Calu3 (cell line): Measurements from ENCODE around the gene GFM1. TPM values are rescaled to one million over a fixed set of nuclear protein-coding genes. Genes with fewer than 3 reads are reported as not detected.
A peak's percentile ranks its signal among the peaks of the same experiment; 100 is the strongest.

Source experiments
- BruUV-seq: library from RNA; stranded (reverse); fragments of 400-500 nt; replicated peaks from 2 replicates; lab custom pipeline; 2021; lab: Mats Ljungman, UMichigan
- CTCF ChIA-PET: fragments of 300-600 bp; sonication (Branson Sonifier 250); formaldehyde crosslinking; loops from one replicate; lab custom pipeline; 2022; ENCODE audit warnings: antibody characterized with exemption; lab: Charles Lee
- DNase-seq: peaks from one replicate; pipeline ENCODE4 v3.0.0; 2022
- H3K27ac Mint-ChIP-seq: one replicate; pipeline ENCODE4 v1.8.0; 2022; ENCODE audit warnings: mixed read lengths; ENCODE audit not compliant: unreplicated experiment
- H3K27me3 Mint-ChIP-seq: one replicate; pipeline ENCODE4 v1.8.0; 2022; ENCODE audit warnings: mixed read lengths; ENCODE audit not compliant: unreplicated experiment
- H3K36me3 Mint-ChIP-seq: one replicate; pipeline ENCODE4 v1.8.0; 2022; ENCODE audit warnings: mild to moderate bottlenecking, moderate library complexity, mixed read lengths; ENCODE audit not compliant: insufficient read depth, unreplicated experiment
- H3K4me1 Mint-ChIP-seq: one replicate; pipeline ENCODE4 v1.8.0; 2022; ENCODE audit warnings: mild to moderate bottlenecking, low read depth, mixed read lengths; ENCODE audit not compliant: unreplicated experiment
- H3K4me3 Mint-ChIP-seq: one replicate; pipeline ENCODE4 v1.8.0; 2022; ENCODE audit warnings: mild to moderate bottlenecking, low read depth, moderate library complexity, mixed read lengths; ENCODE audit not compliant: unreplicated experiment
- H3K9me3 Mint-ChIP-seq: one replicate; pipeline ENCODE4 v1.8.0; 2022; ENCODE audit warnings: low read depth, mixed read lengths; ENCODE audit not compliant: unreplicated experiment
- intact Hi-C: fragments of 100-400 bp; cut with micrococcal nuclease; formaldehyde crosslinking; loops from one replicate; pipeline ENCODE4 v1.10.0; 2022; ENCODE audit not compliant: unreplicated experiment
- total RNA-seq: library from RNA; stranded (reverse); gene quantifications from 2 replicates; pipeline ENCODE4 v1.2.3, GENCODE V29; 2022
- TF ChIP-seq, protein P1 (sequence below): fragments of 200-600 bp; IDR thresholded peaks from one replicate; pipeline ENCODE4 v1.8.0; 2022; ENCODE audit warnings: antibody characterized with exemption; ENCODE audit not compliant: unreplicated experiment

The GFM1 gene
- total RNA-seq, 1 experiment from 2014 or later: 77.9 TPM

DNA sequence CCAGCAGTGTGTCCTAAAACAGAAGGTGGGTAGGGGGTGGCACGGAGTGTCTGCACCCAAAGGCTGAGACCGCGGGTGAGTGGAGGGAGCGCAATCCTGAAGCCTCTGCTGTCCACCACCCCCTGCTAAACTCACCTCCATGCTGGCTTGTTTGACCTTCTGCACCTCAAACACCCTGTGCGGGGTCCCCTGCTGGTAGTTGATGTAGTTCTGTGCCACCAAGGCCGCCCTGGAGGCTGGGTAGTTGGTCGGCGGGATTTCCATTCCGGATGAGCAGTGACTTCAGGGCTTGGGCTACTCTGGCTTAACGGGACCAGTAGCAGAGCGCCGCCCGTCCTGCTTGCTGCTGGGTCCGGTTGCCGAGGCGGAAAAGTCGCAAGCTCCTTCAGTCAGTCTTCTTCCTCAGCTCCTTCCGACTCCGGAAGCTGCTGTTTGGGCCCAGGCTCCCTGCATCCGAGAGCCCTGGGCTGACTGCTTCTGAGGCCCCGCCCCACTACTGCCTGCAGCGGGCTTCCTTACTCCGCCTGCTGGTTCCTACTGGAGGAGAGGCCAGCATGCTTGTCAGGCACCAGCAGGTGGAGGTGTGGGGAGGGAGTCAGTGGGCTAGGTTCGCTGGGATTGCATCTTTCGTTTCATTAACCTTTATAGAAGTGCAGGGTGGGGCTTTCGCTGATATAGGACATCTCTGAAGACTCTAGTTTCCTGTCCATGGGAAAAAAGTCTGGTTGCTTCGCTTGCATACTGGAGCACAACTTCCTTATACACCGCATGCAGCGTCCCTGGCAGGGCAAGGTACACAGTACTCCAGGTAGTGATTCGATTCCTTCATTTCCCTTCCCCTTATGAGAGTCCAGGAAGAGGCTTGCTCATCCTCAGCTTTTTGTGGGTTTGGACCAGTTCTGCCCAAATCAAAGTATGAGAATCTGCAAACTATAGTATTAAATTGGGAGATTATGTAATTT is 28.2 kb downstream of the GFM1 start, which contains the start of gene LXN:
Gene LXN (minus strand): TSS at position 434 of the 962 bp plus-strand sequence. CDS start 170 bp downstream, at position 264.
- TF ChIP-seq, protein P1, sequence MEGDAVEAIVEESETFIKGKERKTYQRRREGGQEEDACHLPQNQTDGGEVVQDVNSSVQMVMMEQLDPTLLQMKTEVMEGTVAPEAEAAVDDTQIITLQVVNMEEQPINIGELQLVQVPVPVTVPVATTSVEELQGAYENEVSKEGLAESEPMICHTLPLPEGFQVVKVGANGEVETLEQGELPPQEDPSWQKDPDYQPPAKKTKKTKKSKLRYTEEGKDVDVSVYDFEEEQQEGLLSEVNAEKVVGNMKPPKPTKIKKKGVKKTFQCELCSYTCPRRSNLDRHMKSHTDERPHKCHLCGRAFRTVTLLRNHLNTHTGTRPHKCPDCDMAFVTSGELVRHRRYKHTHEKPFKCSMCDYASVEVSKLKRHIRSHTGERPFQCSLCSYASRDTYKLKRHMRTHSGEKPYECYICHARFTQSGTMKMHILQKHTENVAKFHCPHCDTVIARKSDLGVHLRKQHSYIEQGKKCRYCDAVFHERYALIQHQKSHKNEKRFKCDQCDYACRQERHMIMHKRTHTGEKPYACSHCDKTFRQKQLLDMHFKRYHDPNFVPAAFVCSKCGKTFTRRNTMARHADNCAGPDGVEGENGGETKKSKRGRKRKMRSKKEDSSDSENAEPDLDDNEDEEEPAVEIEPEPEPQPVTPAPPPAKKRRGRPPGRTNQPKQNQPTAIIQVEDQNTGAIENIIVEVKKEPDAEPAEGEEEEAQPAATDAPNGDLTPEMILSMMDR: peak; percentile 93
- peak within 1 kb of the TSS; percentile 87 for H3K27ac Mint-ChIP-seq
- peak within 1 kb of the TSS; percentile 94 for H3K4me3 Mint-ChIP-seq
- intact Hi-C loops: loop anchor here (1.0 kb wide), 1 partner anchor 117 kb away; no protein-coding TSS in a partner anchor
- H3K9me3 Mint-ChIP-seq: no peaks in the 10 kb centered on the region
- no peaks in the 10 kb centered on the region for H3K27me3 Mint-ChIP-seq
- H3K36me3 Mint-ChIP-seq: peaks cover 50% of the 10 kb centered on the region
- CTCF ChIA-PET: interaction anchor here (0.5 to 1.6 kb wide), 8 partner anchors 13 to 130 kb away, joined by 3 to 7 read pairs (median 6); partner anchors contain the start of gene MFSD1
- BruUV-seq: TSS peak; percentile 29
- peaks cover 35% of the 10 kb centered on the region for H3K4me1 Mint-ChIP-seq
- DNase-seq: peak; percentile 96

DNA sequence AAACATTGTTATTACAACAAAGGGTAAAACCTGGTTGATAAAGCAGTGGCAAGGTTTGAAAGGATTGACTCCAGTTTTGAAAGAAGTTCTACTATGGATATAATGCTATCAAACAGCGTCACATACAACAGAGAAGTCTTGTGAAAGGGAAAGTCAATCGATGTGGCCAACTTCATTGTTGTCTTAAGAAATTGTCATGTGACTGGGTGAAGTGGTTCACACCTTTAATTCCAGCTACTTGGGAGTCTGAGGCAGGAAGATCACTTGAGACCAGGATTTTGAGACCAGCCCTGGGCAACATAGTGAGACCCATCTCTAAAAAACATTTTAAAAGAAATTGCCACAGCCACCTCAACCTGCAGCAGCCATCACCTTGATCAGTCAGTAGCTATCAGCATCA is 34.4 kb downstream of the GFM1 start:
- no peak overlapping the region for H3K4me3 Mint-ChIP-seq
- H3K9me3 Mint-ChIP-seq: no peaks in the 10 kb centered on the region
- H3K27me3 Mint-ChIP-seq: no peaks in the 10 kb centered on the region
- no TSS peak for BruUV-seq
- no peak for DNase-seq
- TF ChIP-seq, protein P1: no peak
- CTCF ChIA-PET: interaction anchor here (0.6 to 1.7 kb wide), 5 partner anchors 9 to 120 kb away, joined by 3 to 4 read pairs (median 4); no protein-coding TSS in a partner anchor
- H3K4me1 Mint-ChIP-seq: no peaks in the 10 kb centered on the region
- intact Hi-C loops: no loop called here
- H3K27ac Mint-ChIP-seq: no peak overlapping the region
- H3K36me3 Mint-ChIP-seq: peaks cover 28% of the 10 kb centered on the region

DNA sequence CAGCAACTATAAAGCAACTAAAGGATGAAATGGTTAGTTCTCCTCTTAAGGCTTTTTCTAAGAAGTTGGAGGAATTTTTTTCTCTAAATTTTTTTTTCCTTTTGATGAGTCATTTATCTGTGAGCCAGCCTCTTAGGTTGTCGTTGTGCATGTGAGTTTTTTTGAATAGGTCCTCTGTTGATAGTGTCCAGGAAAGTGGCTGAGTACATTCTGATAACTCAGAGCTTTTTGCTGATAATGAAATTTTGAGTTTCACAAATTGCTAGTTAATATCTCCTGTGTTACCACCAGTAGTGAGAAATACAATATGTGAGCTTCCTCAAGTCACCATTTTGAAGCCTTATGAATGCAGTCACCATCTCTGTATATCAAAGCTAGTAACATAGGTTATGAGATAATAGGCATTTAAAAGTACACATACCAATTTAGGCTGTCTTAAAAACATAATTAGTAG is 35.2 kb downstream of the GFM1 start:
- BruUV-seq: no TSS peak
- peaks cover 28% of the 10 kb centered on the region for H3K36me3 Mint-ChIP-seq
- intact Hi-C loops: no loop called here
- DNase-seq: no peak
- no peaks in the 10 kb centered on the region for H3K27me3 Mint-ChIP-seq
- H3K9me3 Mint-ChIP-seq: no peaks in the 10 kb centered on the region
- CTCF ChIA-PET: interaction anchor here (1.1 to 1.7 kb wide), 4 partner anchors 8 to 110 kb away, joined by 3 to 4 read pairs (median 4); no protein-coding TSS in a partner anchor
- TF ChIP-seq, protein P1: no peak
- no peak overlapping the region for H3K4me3 Mint-ChIP-seq
- no peaks in the 10 kb centered on the region for H3K4me1 Mint-ChIP-seq
- H3K27ac Mint-ChIP-seq: no peak overlapping the region

DNA sequence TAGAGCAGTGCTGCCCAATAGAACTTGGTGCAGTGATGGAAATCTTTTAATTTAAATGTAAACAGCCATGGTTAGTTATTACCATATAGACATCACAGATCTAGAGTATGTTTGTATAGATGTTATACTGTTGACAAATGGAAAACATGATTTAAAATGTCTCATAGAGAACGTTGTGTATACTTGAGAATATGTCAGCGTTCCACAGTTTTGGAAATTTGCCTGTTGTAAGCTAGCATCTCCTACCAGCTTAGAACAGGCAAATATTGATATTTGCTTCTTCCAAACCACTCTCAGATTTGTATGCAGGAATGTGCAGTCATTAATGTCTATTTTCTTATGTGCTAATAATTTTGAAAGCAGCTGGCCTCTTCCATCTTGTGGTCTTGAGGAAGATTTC is 36.5 kb downstream of the GFM1 start:
- no peak for DNase-seq
- TF ChIP-seq, protein P1: no peak
- Mint-ChIP-seq H3K27ac (no peak overlapping the region), H3K9me3 (no peaks in the 10 kb centered on the region), H3K27me3 (no peaks in the 10 kb centered on the region), H3K36me3 (peaks cover 38% of the 10 kb centered on the region), H3K4me1 (no peaks in the 10 kb centered on the region), H3K4me3 (no peak overlapping the region)
- CTCF ChIA-PET: no interaction called here
- BruUV-seq: no TSS peak
- intact Hi-C loops: no loop called here
